GM18526 (cell line): ENCODE data around the gene FFAR1.

Experiments used
- POLR2A ChIP-seq: IDR thresholded peaks from 3 replicates; pipeline ENCODE4 v1.6.1; 2011; ENCODE audit not compliant: insufficient read length; ENCODE audit errors: extremely low read depth

The FFAR1 gene

DNA sequence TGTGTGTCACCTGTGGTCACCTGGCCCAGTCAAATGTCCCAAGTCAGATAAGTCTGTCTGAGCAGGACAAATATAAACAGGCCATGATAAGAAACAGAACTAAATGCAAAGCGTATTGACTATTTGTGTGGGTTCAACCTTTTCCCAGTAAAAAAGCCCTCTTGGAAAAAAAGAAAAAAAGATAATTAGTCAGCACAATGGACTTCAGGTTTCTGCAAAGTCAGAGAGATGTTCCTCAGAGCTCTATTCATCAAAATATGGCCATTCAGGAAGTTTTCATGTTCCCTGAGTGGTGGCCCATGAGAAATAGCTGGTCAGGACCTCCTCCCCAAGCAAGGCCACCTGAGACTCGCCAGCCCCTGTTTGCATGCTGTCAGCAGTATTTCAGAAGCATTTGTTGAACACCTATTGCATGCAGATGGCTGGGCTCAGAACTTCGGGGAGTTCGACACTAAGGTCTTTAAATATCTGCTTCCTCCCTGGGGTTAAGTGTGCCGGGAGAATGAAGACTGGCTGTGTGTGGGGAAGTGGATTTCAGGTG is 13.2 kb downstream of the FFAR1 start:
- no peak for TF ChIP-seq POLR2A

DNA sequence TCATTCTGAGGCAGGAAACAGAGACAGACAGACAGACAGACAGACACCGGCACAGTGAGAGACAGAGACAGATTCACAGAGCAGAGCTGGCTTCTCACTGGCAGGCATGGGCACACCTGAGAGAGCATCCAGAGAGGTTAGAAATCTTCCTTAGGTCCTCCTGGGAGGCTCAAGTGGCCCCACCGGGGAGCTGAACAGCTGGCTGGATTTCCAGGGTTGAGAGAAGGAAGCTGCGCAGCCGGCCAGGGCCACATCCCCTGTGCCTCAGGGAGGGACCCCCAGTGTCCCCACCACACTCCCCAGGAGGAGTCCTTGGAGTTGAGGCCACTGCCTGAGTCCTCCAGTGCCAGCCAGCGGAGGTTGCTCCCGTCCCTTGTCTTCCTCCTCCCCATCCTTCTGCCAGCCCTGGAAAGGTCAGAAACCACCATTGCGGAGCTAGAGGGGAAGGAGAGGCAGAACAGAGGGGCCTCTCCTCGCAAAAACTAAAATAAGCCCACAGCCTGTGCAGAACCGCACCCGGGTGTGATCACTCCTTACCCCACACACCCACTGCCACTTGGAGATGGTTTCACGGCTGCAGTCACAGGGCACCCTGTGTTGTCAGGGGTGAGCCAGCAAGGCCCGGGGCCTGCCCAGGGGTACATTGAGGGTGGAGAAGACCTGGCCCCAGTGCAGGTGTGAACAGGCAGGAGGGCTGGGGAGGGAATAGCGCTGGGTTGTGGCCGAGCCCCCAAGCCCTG is 14.7 kb downstream of the FFAR1 start:
- TF ChIP-seq POLR2A, result no peak

DNA sequence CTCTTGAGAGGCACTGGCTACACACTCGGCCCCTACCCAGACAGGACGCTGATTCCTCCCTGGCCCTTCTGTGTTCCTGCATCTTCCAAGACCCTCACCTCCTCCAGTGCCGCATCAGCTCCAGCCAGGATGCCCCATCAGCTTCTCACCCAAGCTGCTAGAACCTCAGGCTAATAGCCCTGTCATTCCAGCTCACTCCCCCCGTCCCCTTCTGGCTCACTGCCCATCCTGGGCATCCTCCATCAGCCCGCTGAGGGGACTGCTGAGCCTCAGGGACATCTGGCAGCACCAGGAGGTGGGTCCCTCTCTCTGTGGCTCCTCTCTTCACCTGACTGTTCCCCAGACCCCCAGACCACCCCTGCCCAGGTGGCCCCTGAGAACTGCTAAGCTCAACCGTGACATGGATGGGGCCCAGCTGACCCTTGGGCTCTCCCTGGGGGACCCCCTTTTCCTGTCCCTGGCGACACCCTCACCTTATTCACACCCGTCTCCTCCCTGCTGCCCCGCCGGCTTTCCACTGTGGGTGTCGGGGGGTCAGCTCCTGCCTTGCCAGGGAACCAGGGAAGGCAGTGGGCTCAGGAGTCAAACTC is 15.4 kb downstream of the FFAR1 start:
- TF ChIP-seq POLR2A, result no peak

DNA sequence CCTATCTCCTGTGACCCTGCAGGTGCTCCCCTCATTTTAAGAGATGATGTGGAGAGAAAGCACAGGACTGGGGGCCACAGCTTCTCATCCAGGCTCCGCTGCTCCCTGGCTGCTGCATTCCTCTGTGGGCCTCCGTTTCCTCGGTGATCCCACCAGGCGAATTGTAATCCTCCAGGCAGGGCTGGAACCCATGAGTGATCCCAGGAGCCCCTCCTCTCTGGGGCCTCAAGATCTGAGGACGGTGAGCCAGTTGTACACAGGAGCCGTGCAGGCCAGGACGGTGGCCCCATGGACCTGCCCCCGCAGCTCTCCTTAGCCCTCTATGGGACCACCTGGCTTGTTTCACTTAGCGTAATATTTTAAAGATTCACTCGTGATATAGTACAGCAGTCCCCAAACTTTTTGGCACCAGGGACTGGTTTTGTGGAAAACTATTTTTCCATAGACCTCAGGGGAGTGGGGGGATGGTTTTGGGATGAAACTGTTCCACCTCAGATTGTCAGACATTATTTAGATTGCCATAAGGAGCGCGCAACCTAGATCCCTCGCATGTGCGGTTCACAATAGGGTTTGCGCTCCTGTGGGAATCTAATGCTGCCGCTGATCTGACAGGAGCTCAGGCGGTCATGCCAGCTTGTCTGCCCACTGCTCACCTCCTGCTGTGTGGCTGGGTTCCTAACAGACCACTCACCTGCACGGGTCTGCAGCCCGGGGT is 16.2 kb downstream of the FFAR1 start:
- no peak for TF ChIP-seq POLR2A

DNA sequence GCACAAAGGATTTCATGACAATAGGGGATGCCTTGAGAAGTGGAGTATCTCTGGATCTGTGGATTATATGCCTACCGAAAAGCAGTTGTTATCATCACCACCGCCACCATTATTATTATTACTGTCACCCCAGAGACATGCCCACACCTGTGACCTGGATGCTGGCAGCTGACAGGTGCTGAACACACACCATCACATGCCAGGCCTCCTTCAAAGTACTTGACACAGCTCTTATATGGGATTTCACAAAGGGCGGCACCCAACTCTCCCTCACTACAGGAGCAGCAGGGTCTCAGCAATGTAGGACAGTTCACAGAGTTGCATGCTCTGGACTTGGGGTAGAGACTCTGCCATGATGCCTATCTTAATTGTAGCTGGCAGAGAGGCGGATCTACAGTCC is 17.6 kb downstream of the FFAR1 start:
- no peak for TF ChIP-seq POLR2A

DNA sequence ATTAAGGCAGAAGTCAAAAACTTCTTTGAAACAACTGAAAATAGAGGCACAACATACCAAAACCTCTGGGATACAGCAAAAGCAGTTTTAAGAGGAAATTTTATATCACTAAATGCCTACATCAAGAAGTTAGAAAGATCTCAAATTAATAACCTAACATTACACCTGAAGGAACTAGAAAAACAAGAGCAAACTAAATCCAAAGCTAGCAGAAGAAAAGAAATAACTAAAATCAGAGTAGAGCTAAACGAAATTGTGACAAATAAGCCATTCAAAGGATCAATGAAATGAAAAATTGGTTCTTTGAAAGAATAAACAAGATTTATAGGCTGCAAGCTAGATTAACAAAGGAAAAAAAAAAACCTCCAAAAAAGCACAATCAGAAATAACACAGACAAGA is 20.7 kb downstream of the FFAR1 start:
- TF ChIP-seq POLR2A, result no peak

DNA sequence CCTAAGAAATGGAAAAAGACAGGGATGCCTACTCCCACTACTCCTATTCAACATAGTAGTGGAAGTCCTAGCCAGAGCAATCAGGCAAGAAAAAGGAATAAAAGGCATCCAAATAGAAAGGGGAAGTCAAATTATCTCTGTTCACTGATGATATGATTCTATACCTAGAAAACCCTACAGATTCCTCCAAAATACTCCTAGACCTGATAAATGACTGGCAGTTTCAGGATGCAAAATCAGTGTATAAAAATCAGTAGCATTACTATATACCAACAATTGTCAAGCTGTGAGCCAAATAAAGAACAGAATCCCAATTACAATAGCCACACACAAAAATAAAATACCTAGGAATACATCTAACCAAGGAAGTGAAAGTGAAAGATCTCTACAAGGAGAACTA is 21.8 kb downstream of the FFAR1 start:
- no peak for TF ChIP-seq POLR2A

DNA sequence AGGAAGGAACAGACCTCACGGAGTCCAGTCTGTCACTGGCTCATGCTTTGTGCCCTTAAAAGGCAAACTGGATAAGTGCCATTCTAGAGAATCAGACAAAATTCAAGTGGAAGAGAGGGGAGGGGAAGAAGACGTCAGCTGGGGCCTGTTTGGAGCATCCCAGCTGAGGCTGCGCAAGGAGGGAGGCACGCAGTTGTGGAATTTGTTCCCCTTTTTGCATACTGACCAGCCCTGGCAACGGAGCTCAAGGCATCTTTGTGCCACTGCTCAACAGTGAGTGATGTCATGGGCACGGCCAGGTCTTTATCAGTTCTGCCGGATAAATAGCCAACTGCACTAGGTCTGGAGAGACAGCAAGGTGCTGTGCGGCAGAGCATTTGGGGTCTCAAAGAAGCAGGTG is 23.0 kb downstream of the FFAR1 start, which contains the start of gene GPR42:
Gene GPR42, plus strand, starts transcription at position 347 of the 400 bp plus-strand sequence. CDS start 292 bp downstream, outside the sequence.
- no peak for TF ChIP-seq POLR2A

DNA sequence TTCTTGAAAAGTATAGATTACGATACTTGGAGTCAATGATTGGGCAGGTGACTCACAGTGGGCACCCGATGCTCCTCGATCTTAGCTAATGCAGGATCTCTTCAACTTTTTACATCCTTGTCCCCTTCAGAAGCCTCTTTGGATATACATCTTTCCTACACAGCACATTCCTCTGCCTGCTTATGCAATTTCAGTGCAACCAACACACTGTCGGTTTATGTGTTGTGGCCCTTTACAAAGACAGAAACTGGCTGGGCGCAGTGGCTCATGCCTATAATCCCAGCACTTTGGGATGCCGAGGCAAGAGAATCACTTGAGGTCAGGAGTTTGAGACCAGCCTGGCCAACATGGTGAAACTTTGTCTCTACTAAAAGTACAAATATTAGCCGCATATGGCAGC is 25.8 kb downstream of the FFAR1 start:
- no peak for TF ChIP-seq POLR2A

DNA sequence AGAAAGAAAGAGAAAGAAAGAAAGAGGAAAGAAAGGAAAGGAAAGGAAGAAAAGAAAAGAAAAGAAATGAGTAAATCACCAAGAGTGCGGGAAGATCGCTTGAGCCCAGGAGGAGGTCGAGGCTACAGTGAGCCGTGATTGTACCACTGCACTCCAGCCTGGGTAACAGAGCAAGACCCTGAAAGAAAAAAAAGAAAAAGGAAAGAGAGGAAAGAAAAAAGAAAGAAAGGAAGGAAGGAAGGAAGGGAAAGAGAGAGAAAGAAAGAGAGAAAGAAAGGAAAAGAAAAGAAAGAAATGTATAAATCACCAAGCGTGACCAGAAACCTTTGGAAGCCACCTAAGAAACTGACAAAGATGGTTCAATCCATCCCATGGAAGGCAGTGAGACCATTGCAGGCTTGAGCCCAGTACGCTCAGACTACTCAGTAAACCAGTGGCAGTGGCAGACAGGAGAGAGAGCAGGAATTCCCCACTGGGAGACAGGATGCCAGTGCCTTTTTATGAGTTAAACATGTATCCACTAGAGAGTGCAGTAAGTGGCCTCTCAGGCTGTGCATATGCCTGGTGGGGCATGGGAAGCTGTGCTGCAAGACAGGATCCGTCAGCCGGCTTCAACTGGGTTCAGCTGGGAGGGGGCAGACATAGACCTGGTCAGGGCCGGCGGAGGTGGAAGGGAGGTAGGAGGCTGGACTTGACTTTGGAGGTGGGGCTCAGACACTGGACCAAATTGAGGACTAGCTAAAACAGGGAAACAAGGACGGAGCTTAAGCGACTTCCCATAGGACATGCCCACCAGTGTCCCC is 28.0 kb downstream of the FFAR1 start:
- TF ChIP-seq POLR2A, result no peak

DNA sequence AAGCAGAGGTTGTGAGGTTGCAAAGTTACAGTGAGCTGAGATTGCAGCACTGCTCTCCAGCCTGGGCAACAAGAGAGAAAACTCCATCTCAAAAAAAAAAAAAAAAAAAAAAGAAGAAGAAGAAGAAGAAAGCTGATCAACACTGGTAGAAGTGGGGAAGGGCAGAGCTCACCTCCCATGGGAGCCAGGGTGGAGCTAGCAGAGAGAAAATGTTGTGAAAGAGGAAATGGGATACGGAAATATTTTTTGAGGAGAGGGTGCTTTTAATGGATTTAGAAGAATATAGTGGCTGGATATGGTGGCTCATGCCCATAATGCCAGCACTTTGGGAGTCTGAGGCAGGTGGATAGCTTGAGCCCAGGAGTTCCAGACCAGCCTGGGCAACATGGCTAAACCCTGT is 30.0 kb downstream of the FFAR1 start:
- TF ChIP-seq POLR2A, result no peak

DNA sequence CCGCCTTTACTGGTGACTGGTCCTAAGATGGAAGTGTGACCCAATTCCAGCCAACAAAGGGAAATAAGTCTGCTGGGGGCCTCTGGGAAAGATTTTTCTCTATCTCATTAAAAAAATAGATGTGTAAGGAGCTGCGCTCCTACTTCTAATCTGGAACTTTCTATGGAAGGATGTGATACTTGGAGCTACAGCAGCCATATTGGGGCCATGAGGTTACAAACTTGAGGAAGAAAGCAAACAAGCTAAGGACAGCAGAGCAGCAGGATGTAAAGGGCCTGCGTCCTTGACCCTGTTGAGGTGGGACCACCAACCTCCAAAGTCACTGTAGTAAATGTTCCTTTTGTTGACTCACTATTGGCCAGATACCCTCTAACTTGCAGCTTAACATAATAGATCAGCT is 30.7 kb downstream of the FFAR1 start:
- TF ChIP-seq POLR2A, result no peak

DNA sequence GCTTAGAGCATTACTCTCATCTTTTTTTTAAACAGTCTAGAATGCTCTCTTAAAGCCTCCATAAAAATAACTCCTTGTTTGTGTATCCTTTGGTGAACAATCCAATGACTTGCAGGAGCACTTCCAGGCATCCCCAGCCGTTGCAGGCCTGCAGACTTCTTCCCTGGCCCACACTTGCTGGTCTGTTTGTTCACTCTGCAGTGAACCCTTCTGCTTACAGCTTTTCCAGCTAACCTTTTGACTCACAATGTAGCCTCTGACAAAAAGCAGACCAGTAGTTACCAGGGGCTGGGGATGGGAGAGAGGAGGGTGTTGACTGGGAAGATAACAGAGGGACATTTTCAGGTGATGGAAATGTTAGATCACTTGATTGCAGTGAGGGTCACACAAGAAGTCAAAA is 32.3 kb downstream of the FFAR1 start:
- TF ChIP-seq POLR2A, result no peak

DNA sequence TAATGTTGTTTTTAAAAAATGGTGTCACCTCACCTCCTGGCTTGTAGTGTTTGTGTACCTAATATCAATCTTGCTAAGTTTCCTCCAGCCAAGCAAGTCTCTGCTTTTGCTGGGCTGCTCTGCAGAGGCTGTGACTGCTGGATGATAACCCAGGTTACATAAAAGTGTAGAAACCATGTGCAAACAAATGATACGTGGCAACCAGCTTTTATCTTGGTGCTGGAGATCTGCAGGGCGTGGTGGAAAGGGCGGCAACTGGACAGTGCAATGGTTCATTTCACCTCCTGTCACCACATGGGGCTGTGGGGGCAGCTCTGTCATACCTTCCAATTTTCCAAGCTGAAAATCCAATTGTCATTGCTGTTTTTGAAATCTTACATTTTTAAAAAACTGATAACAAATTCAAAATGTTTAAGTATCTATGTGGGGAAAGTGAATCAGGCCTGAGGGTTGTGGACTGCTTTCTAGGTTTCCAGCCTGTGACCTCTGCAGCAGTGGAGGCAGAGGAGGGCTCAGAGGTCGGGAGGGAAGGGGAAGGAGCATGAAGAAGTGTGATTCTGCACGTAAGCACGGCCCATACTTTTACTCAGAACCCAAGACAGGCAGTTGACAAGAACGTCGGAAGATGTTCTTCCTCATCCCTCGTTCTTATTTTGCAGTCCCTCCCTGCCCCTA is 32.9 kb downstream of the FFAR1 start:
- TF ChIP-seq POLR2A, result no peak

DNA sequence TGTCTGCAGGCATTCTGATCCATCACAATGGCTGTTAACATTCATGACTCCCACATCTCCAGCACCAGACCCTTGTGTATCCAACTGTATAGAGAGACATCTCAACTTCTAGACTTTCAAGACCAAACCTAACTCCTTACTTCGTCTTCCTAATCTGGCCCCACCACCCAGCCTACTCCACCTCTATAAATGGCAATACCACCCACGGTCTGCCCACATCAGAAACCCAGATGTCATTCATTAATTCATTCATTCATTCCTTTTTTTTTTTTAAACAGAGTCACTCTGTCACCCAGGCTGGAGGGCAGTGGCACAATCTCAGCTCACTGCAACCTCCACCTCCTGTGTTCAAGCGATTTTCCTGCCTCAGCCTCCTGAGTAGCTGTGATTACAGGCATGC is 33.6 kb downstream of the FFAR1 start:
- no peak for TF ChIP-seq POLR2A
